K562 (cell line): Measurements from ENCODE around the gene EFCAB13. TPM values are rescaled to one million over a fixed set of nuclear protein-coding genes. Genes with fewer than 3 reads are reported as not detected.

ENCODE experiments used
- ATF4 ChIP-seq: fragments of 450-650 bp; formaldehyde crosslinking; IDR thresholded peaks from 2 replicates; pipeline ENCODE4 v1.4.0; 2022; ENCODE audit warnings: mild to moderate bottlenecking, moderate library complexity
- CHD2 ChIP-seq: IDR thresholded peaks from 2 replicates; pipeline ENCODE4 v1.6.1; 2011; ENCODE audit warnings: low read depth, low read length
- CXXC5 ChIP-seq: fragments of 250-450 bp; sonication (Bioruptor Pico); IDR thresholded peaks from 2 replicates; pipeline ENCODE4 v1.8.0; 2022; ENCODE audit warnings: inconsistent platforms, mild to moderate bottlenecking, moderate library complexity
- E2F6 ChIP-seq, 2 experiments: IDR thresholded peaks; 2 replicates each; pipeline ENCODE4 v1.6.1; 2011; ENCODE audit warnings: borderline replicate concordance in 1 of 2, control low read depth in 1 of 2, low read depth in 1 of 2, low read length in 1 of 2, mild to moderate bottlenecking in 1 of 2, mixed read lengths in 1 of 2, moderate library complexity in 1 of 2; ENCODE audit not compliant: insufficient read depth in 1 of 2, insufficient read length in 1 of 2, poor library complexity in 1 of 2, severe bottlenecking in 1 of 2; ENCODE audit errors: extremely low read depth in 1 of 2
- ELF1 ChIP-seq: fragments of 200-800 bp; sonication (Bioruptor generic); IDR thresholded peaks from 2 replicates; pipeline ENCODE4 v1.6.1; 2016; ENCODE audit warnings: missing genetic modification characterization, missing compliant biosample characterization
- GATA2 ChIP-seq: sonication (generic); formaldehyde crosslinking; IDR thresholded peaks from 2 replicates; pipeline ENCODE4 v1.4.0; 2020; ENCODE audit warnings: mild to moderate bottlenecking, missing genetic modification reagents
- GATAD2A ChIP-seq: fragments of 450-650 bp; IDR thresholded peaks from 2 replicates; pipeline ENCODE4 v1.6.1; 2017
- LEF1 ChIP-seq: fragments of 450-650 bp; IDR thresholded peaks from 2 replicates; pipeline ENCODE4 v1.6.1; 2016; ENCODE audit warnings: mild to moderate bottlenecking
- MAFK ChIP-seq: IDR thresholded peaks from 2 replicates; pipeline ENCODE4 v1.6.1; 2011; ENCODE audit warnings: low read length, improper control_type of control experiment
- MEF2D ChIP-seq: conservative IDR thresholded peaks from 2 replicates; pipeline ENCODE4 v1.6.1; 2016; ENCODE audit warnings: low read depth, missing genetic modification characterization, missing compliant biosample characterization
- MEIS2 ChIP-seq: fragments of 450-650 bp; IDR thresholded peaks from 2 replicates; pipeline ENCODE4 v1.6.1; 2014; ENCODE audit warnings: mild to moderate bottlenecking; ENCODE audit not compliant: partially characterized antibody
- RCOR1 ChIP-seq, 2 experiments: IDR thresholded peaks; 2 replicates each; pipeline ENCODE4 v1.6.1; 2012; ENCODE audit warnings: low read depth in 2 of 2, low read length in 2 of 2, borderline replicate concordance in 1 of 2, improper control_type of control experiment in 1 of 2
- SMARCA5 ChIP-seq: fragments of 450-650 bp; IDR thresholded peaks from 2 replicates; pipeline ENCODE4 v1.6.1; 2016
- SMARCC2 ChIP-seq: fragments of 450-650 bp; IDR thresholded peaks from 2 replicates; pipeline ENCODE4 v1.6.1; 2017; ENCODE audit warnings: antibody characterized with exemption, moderate library complexity, mild to moderate bottlenecking, low read depth
- TEAD4 ChIP-seq, 2 experiments: sonication (generic) in 1 of 2; formaldehyde crosslinking in 1 of 2; IDR thresholded peaks; 2 replicates each; pipeline versions ENCODE4 v1.6.1 to v1.8.0; 2012 to 2022; ENCODE audit warnings: borderline replicate concordance in 1 of 2, inconsistent platforms in 1 of 2, low read length in 1 of 2, mild to moderate bottlenecking in 1 of 2, missing genetic modification reagents in 1 of 2
- ZBTB9 ChIP-seq: fragments of 450-650 bp; formaldehyde crosslinking; IDR thresholded peaks from 2 replicates; pipeline ENCODE4 v1.4.0; 2020; ENCODE audit warnings: mild to moderate bottlenecking, moderate library complexity
- ZNF175 ChIP-seq: fragments of 200-800 bp; sonication (Bioruptor generic); IDR thresholded peaks from 2 replicates; pipeline ENCODE4 v1.6.1; 2016; ENCODE audit warnings: low read depth, mild to moderate bottlenecking, missing genetic modification characterization, missing compliant biosample characterization
- ZNF561 ChIP-seq: fragments of 450-650 bp; formaldehyde crosslinking; conservative IDR thresholded peaks from 2 replicates; pipeline ENCODE4 v1.4.0; 2020; ENCODE audit warnings: mild to moderate bottlenecking, moderate library complexity
- ZNF644 ChIP-seq: fragments of 200-800 bp; sonication (Bioruptor generic); IDR thresholded peaks from 2 replicates; pipeline ENCODE4 v1.6.1; 2016; ENCODE audit warnings: low read depth, missing genetic modification characterization, missing compliant biosample characterization
- ZNF780A ChIP-seq: fragments of 250-450 bp; sonication (Bioruptor Pico); IDR thresholded peaks from 2 replicates; pipeline ENCODE4 v1.5.0; 2021; ENCODE audit warnings: mild to moderate bottlenecking
- ZSCAN32 ChIP-seq: fragments of 450-650 bp; formaldehyde crosslinking; IDR thresholded peaks from 2 replicates; pipeline ENCODE4 v1.4.0; 2020; ENCODE audit warnings: mild to moderate bottlenecking, moderate library complexity
- polyA plus RNA-seq, 8 experiments: library from polyadenylated mRNA; depleted of rRNA in 4 of 8; stranded (reverse) in 5 of 8; unstranded in 3 of 8; fragments of >200 nt; fragmentation: Nextera tagmentation in 2 of 8; fragmentation: Illumina TruSeq in 1 of 8; extraction: Ambion mirVana in 2 of 8; extraction: Trizol in 1 of 8; gene quantifications; 2 replicates each; pipeline versions ENCODE4 v1.2.1 to v1.2.3, GENCODE V29; 2011 to 2014; ENCODE audit warnings: inconsistent platforms in 1 of 8, missing spikeins in 1 of 8
- total RNA-seq, 7 experiments: library from RNA; depleted of rRNA in 6 of 7; stranded (reverse); fragments of >200 nt in 6 of 7; fragmentation: Illumina TruSeq in 2 of 7; extraction: Trizol in 2 of 7; gene quantifications; 2 replicates each; pipeline versions ENCODE4 v1.2.1 to v1.2.3, GENCODE V29; 2011 to 2021; ENCODE audit warnings: low replicate concordance in 1 of 7
- TF ChIP-seq, protein P1 (sequence below): fragments of 450-650 bp; formaldehyde crosslinking; IDR thresholded peaks from 2 replicates; pipeline ENCODE4 v1.4.0; 2020; ENCODE audit warnings: mild to moderate bottlenecking

EFCAB13 gene
- total and polyA plus RNA-seq, 9 of the 15 experiments (the other 6 are each of a cell fraction or from before 2014, with no cell fraction given): 0.32 to 1.3 (median 0.95) TPM

DNA sequence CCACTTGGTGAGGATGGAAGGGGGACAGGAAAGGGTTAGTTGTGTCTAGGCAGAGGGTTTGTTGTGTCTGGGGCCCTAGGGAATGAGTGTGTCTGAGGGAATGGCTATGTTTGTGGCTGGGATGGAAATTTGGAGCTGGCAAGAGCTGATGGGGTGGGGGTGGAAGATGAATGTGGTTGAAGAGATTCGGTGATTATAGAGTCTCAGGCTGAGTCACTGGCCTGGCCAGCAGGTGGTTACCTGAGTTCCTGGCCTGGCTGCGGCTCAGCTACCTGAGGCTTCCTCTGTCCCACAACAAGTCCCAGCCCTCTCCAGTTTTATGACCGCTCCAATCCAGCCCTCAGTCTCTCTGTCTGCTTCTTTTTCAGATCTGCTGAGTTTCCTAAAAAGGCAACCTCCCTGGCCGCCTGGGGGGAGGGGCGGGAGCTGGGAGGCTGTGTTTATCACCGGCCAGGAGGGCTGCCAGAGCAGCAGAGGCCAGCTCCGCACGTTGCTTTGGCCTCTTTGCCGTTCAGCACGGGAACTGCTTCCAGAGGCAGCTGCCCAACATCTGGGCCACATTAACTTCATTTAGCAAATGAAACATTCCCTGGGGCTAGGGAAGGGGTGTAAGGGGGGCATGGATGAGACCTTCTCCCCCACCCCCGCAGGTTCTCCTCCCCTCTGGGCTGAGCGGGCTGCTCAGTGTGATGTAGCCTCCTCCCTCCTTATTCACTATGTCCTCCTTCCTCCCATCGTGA lies 48.3 kb upstream of the EFCAB13 start (continued):
- 0 out of 2 replicates have a peak, but pooled peaks have one; percentile 54 for TF ChIP-seq MEF2D (tag)
- TF ChIP-seq ZBTB9 (CRISPR knock-in tag): 0 out of 2 replicates have a peak, but pooled peaks have one; percentile 21
- no peak for TF ChIP-seq ATF4 (CRISPR knock-in tag)
- TF ChIP-seq, protein P1, sequence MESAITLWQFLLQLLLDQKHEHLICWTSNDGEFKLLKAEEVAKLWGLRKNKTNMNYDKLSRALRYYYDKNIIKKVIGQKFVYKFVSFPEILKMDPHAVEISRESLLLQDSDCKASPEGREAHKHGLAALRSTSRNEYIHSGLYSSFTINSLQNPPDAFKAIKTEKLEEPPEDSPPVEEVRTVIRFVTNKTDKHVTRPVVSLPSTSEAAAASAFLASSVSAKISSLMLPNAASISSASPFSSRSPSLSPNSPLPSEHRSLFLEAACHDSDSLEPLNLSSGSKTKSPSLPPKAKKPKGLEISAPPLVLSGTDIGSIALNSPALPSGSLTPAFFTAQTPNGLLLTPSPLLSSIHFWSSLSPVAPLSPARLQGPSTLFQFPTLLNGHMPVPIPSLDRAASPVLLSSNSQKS: no peak
- TF ChIP-seq MEIS2: no peak
- TF ChIP-seq LEF1: peak; percentile 79
- peak; percentile 67; the same call in 1 of the 2 replicates for TF ChIP-seq SMARCA5
- 0 out of 2 replicates have a peak, but pooled peaks have one; percentile 47 for TF ChIP-seq GATA2 (CRISPR knock-in tag)
- TF ChIP-seq SMARCC2: peak; percentile 61
- TF ChIP-seq ZNF561 (CRISPR knock-in tag): no peak
- no peak for TF ChIP-seq ZSCAN32 (CRISPR knock-in tag)
- 0 out of 2 replicates have a peak, but pooled peaks have one; percentile 16 for TF ChIP-seq ELF1 (tag)
- TF ChIP-seq E2F6 (IDR thresholded peaks at IDR 0.05; ENCODE audit: borderline replicate concordance in 1 of 2, extremely low read depth in 1 of 2, insufficient read depth in 1 of 2, insufficient read length in 1 of 2, low read depth in 1 of 2, low read length in 1 of 2, poor library complexity in 1 of 2, severe bottlenecking in 1 of 2): peak in 1 of 2 experiments; percentile 63
- TF ChIP-seq GATAD2A: 0 out of 2 replicates have a peak, but pooled peaks have one; percentile 42
- 0 out of 2 replicates have a peak, but pooled peaks have one; percentile 28 for TF ChIP-seq MAFK
- TF ChIP-seq ZNF175 (CRISPR knock-in tag): peak; percentile 65; the same call in 1 of the 2 replicates
- 0 out of 2 replicates have a peak, but pooled peaks have one; percentile 25 for TF ChIP-seq ZNF644
- TF ChIP-seq CXXC5: peak; percentile 54; the same call in 1 of the 2 replicates
- TF ChIP-seq CHD2: peak; percentile 17; the same call in 1 of the 2 replicates
- TF ChIP-seq ZNF780A (CRISPR knock-in tag): no peak
- TF ChIP-seq RCOR1 (IDR thresholded peaks at IDR 0.05; ENCODE audit: borderline replicate concordance in 1 of 2, low read depth in 2 of 2, low read length in 2 of 2): 0 out of 4 replicates have a peak, but pooled peaks of 1 of the 2 experiments have one; percentile 45
- TF ChIP-seq TEAD4 (IDR thresholded peaks at IDR 0.05; ENCODE audit: low read length): no peak; the same call in 1 of the 2 replicates
- no peak for TF ChIP-seq TEAD4 (CRISPR knock-in tag; IDR thresholded peaks at IDR 0.05; ENCODE audit: borderline replicate concordance)
